NCI-H1048 (cell line): Measurements from ENCODE around the gene KRT13.

Experiments
- DNase-seq: peaks from one replicate; lab custom pipeline; 2025; lab: John Stamatoyannopoulos, UW

KRT13 gene

GRCh38 chr17:41494524-41494923 lies 10.9 kb downstream of the KRT13 start:
- DNase-seq, result no peak

DNA sequence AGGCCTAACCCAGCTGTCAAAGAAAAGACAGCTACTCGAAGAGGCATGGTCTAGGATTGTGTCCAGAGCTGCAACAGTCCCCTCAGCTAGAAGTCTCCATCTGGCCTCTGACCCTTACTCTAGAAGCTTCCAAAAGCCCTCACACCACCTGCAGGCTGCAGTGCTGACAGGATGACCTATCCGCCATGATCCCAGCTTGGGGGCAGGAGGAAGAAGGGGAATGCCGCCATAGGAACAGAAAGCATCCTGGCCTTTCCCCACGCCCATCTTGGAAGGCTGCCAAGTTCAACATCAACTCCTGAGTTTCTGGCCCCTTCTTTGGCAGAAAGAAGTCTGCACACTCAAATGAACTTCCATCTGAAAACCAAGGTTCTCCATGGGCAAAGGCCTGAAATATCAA lies 12.6 kb downstream of the KRT13 start:
- DNase-seq, result no peak

GRCh38 chr17:41492351-41492750 lies 13.1 kb downstream of the KRT13 start:
- no peak for DNase-seq

DNA sequence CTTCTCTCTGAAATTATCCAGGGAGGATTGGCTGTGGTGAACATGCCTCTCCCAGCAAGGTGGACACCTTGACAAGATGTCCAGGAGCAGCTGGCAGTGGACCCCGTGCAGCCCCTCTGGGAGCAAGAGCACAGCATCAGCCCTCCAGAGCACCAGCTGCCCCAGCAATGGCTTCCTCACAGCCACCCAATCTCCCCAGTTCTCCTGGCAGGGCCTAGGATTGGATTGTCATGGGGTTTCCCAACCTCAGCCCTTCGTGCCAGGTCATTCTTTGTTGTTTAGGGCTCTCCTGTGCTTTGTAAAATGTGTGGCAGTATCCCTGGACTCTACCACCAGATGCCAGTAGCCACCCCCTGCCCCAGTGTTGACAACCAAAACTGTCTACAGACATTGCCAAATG lies 13.9 kb downstream of the KRT13 start:
- no peak for DNase-seq

- DNase-seq, result no peak
Observed at GRCh38 chr17:41490000-41490990, 15.1 kb downstream of the KRT13 start.

DNA sequence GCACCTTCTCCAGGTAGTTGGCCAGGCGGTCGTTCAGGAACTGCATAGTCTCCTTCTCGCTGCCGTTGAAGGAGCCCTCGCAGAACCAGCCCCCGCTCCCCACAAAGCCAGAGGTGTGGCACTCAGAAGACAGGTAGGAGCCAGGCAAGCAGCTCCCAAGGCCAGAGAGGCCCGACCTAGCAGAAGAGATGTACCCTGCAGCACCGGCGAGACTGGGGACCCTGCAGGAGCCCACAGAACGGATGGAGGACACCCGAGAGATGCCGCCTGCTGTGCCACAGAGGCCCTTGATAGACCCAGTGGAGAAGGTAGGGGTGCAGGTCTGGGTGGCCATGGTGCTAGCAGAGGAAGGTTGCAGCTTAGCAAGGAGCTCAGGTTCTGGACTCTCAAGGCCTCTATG lies 15.9 kb downstream of the KRT13 start, which contains the start of gene KRT36:
Gene KRT36 (minus strand): TSS at position 380 of the 400 bp plus-strand sequence. CDS start 46 bp downstream, at position 334.
- DNase-seq, result no peak

- DNase-seq, result no peak
Observed at GRCh38 chr17:41486809-41487530, 18.4 kb downstream of the KRT13 start.

GRCh38 chr17:41486316-41486715 lies 19.1 kb downstream of the KRT13 start:
- no peak for DNase-seq

DNA sequence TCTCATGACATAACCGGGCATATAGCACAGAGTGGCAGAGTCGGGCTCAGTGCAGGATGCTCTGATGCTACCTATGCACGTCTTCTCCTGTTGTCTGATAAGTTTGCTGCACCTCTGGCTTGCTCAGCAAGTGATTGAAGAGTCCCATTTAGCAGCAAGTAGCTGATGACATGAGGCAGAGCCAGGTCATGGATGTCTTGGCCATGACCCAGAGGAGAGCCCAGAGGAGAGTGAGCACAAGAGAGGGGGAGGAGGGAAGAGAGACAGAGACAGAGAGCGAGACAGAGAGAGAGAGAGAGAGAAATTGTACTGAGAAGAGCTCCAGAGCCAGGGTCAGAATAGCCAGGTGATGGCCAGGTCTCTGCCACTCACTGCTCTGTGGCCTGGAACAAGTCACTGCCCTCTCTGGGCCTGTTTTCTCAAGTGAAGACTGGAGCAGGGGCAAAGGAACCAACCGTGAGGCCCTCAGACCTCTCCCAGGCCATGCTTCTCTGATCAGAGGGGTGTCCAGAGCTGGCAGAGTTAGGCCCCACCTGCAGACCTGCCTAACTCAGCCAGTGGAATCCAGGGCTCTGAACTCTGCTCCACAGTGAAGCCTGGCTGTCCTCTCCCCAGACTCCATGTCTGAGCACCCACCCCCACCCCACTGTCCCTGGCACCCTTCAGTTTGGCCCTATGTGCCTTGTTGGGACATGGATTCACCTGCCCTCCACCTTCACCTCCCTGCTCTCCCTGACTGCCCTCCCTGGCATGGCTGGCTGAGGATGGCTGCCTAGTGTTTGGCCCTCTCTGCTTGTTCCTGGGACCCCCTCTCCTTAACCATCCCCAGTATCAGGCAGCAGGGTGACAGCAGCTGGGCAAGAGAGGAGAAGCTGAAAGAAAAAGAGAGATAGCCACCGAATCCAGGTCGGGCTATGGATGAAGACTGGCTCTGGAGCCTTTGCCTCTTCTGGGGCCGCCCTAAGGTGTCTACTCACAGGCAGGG lies 20.2 kb downstream of the KRT13 start:
- DNase-seq, result no peak

- DNase-seq, result no peak
Observed at GRCh38 chr17:41483991-41484826, 21.2 kb downstream of the KRT13 start.

DNA sequence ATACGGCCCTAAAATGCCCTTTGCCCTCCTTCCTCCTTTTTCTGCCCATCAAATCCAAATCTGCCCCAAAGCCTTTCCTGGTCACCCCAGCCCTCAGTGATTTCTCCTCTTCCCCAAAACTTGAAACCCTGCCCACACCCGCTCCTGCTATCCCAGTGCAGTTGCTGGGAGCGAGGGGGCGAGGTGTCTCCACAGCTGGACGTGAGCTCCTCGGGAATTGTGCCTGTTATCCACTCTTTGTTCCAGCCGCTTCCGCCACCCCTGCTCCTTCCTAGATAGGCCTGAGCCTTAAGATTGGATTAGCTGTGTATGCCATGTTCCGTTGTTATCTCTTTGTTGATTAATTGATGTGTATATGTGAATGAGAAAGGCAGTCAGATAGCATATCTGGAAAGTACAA lies 21.9 kb downstream of the KRT13 start:
- no peak for DNase-seq

GRCh38 chr17:41481036-41481435 lies 24.4 kb downstream of the KRT13 start, which contains the start of gene KRT35:
Gene KRT35, minus strand, starts transcription at chr17:41481151. Its CDS starts 54 bp downstream, at chr17:41481097.
- DNase-seq, result no peak

DNA sequence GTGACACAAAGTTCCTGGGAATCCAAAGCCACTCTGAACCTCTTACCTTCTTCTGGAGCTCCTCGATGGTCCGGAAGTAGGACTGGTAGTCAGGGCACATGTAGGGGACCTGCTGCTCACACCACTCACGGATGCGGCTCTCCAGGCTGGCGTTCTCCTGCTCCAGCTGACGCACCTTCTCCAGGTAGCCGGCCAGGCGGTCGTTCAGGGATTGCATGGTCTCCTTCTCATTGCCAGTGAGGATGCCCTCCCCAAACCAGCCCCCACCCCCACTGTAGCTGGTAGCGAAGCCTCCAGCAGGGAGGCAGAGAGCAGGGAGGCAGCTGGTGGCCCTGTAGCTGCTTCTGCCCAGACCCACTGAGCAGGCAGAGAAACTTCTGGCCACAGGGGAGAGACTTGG lies 24.8 kb downstream of the KRT13 start:
- DNase-seq, result no peak

DNA sequence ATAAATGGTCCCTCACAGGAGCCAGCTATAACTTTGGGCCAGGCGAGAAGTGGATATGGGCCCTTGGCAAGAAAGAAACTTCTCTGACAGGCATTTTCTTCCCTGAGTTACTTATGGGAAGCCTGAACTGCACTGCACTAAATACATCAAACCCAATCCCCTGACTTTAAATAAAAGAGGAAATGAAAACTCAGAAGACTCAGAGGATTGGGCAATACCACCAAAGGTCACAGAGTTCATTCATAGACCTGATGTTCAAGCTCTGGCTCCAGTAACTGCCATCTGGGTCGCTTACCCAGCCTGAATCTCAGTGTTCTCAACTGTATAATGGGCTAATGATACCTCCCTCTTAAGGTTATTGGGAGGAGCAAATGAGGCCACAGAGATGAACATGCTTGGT lies 25.3 kb downstream of the KRT13 start:
- no peak for DNase-seq

GRCh38 chr17:41478237-41478636 lies 27.2 kb downstream of the KRT13 start:
- no peak for DNase-seq

DNA sequence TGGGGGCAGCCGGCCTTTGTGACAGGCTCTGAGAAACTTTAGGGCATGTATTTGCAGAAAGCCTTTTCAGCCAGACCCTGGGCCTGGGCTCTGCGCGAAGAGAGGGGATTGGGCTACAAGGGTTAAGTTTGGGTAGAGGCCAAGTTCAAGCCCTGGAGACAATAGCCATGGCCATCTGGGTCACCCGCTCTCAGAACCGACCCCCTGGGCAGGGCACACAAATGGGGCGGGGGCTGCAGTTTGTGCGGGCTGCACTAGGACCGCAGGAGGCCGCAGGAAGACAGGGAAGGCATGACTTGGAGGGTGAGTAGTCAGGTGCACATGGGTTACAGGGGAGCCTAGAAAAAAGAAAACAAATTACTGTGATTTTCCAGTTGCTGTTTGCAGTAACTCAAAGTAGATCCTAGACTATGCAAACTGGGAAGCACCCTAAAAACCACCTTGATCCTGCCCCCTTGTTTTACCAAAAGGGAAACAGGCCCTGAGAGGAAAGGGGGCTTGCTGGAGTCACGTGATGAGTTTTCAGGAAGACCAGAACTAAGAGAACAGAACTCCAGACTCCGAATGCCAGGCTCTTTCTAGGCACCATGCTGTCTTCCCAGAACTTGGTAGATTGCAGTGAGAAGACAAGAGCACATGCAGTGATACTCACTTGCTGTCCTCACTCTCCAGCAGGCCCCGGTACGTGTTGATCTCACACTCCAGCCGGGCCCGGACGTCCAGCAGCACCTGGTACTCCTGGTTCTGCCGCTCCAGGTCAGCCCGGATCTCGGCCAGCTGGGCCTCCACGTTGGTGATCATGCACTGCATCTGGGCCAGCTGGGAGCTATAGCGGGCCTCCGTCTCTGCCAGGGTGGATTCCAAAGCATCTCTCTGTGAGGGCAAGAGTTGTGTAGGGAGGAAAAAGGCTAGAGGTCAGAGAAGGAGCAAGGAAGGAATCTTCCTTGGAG lies 28.3 kb downstream of the KRT13 start:
- no peak for DNase-seq

- no peak for DNase-seq
Observed at GRCh38 chr17:41475421-41475820, 30.0 kb downstream of the KRT13 start.

DNA sequence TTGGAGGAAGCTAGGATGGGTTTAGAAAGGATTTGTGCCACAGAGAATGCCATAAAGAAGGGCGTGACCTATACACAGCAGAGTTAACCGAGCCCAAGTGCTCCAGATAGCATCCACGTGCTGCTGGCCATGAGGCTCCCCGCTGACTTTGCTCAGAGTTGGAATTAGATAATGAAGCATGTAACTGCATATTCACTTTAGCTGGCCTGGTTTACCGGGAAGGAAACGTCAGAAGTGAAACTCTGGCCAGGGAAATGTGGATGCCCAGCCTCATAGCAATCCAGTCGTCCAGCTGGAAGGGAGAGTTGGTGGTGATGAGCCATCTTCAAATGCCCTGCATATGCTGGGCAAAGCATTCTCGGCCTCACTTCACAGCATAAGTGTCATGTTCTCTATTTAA lies 30.5 kb downstream of the KRT13 start:
- no peak for DNase-seq

DNA sequence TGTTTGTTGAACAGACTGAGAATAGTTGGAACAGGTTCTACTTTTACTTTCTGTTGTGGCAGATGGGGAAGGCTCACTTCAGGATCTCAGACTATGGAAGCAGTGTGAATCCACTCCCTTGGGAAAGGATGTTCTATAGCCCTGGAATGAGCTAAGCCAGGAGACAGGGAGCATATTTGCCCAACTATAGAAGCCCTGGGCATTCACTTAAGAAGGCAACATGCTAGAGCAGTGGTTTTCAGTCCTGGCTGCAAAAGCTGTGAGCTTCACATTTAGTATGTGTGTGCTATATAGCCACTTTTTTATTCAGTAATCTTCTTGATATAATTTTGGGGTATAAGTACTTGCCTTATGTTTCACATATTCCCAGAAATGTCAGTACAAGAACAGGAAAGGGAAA lies 37.1 kb downstream of the KRT13 start:
- no peak for DNase-seq

DNA sequence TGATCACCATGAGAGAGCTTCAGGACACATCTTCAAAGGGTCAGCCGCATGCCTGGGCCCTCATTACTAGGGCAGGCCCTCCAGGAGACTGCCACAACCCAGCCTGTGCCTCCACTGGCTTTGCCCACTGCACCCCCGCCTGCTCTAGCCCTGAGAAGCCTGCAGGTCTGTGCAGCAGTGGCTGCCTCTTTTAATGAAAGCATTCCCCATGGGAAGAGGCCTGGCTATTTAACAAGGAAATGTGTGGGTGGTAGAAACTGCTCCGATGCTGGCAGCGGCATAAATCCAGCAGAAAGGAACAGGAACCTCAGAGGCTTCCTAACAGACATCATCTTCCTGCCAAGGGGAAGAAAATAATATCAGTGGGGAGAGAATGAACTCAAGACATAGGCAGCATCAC lies 37.9 kb downstream of the KRT13 start:
- DNase-seq, result no peak
